T-cell (primary cell): Measurements from ENCODE around the gene CORO7. TPM values are rescaled to one million over a fixed set of nuclear protein-coding genes. Genes with fewer than 3 reads are reported as not detected.
A peak's percentile ranks its signal among the peaks of the same experiment; 100 is the strongest.
"Not testable (repeated sequence)": the region's sequence is repeated elsewhere in the genome, so short reads cannot be mapped to it uniquely, and the experiment has no call there.

Experiments
- ATAC-seq, 4 experiments: fragments of 200-7000 bp in 3 of 4; fragments of 150-1000 bp in 1 of 4; cut with Tn5 transposase; replicated peaks in 1 of 4; 1 replicate in 3 of 4; 2 replicates in 1 of 4; pipeline ENCODE4 v1.10.0; 2021; ENCODE audit warnings: moderate library complexity in 3 of 4, mild to moderate bottlenecking in 2 of 4, moderate number of reproducible peaks in 1 of 4
- CTCF ChIA-PET, 2 donors: fragments of 300-600 bp; sonication (Branson Sonifier 250); formaldehyde crosslinking; loops; one replicate each; lab custom pipeline; 2022; ENCODE audit warnings: antibody characterized with exemption in 2 of 2; lab: Charles Lee
- POLR2A ChIA-PET, 2 donors: fragments of 300-600 bp; sonication (Branson Sonifier 250); formaldehyde crosslinking; loops; one replicate each; lab custom pipeline; 2022; ENCODE audit warnings: antibody characterized with exemption in 2 of 2; lab: Charles Lee
- DNase-seq, 35 experiments: peaks; one replicate each; pipeline versions ENCODE4 v3.0.0 to v3.0.0-alpha.2; 2013 to 2023
- H3K27ac ChIP-seq: one replicate; pipeline ENCODE4 v1.5.1; 2013; ENCODE audit warnings: low read length
- H3K27me3 ChIP-seq, 2 experiments: replicated peaks in 1 of 2; 1 replicate in 1 of 2; 2 replicates in 1 of 2; pipeline versions ENCODE4 v1.6.1 to v1.7.0; 2013; ENCODE audit warnings: low read length in 1 of 2, mixed read lengths in 1 of 2; ENCODE audit not compliant: control insufficient read depth in 2 of 2, insufficient read depth in 2 of 2; ENCODE audit errors: extremely low read depth in 1 of 2
- H3K36me3 ChIP-seq, 2 donors: 1 replicate in 1 of 2; 2 replicates in 1 of 2; pipeline versions ENCODE4 v1.6.1 to v1.7.0; 2013; ENCODE audit warnings: low read length in 1 of 2; ENCODE audit not compliant: control insufficient read depth in 2 of 2, insufficient read depth in 1 of 2; ENCODE audit errors: extremely low read depth in 1 of 2
- H3K4me1 ChIP-seq, 2 experiments: 1 replicate in 1 of 2; 2 replicates in 1 of 2; pipeline versions ENCODE4 v1.6.1 to v1.7.0; 2013; ENCODE audit warnings: low read length in 2 of 2, mixed read lengths in 1 of 2; ENCODE audit not compliant: insufficient read depth in 2 of 2, control insufficient read depth in 1 of 2; ENCODE audit errors: extremely low read depth in 1 of 2
- H3K4me3 ChIP-seq, 2 donors: 1 replicate in 1 of 2; 2 replicates in 1 of 2; pipeline versions ENCODE4 v1.5.1 to v1.7.0; 2013; ENCODE audit warnings: mild to moderate bottlenecking in 2 of 2, low read length in 1 of 2, moderate library complexity in 1 of 2; ENCODE audit not compliant: control insufficient read depth in 1 of 2; ENCODE audit errors: extremely low read depth in 1 of 2
- H3K9me3 ChIP-seq: 2 replicates; pipeline ENCODE4 v1.7.0; 2013
- H3K27ac Mint-ChIP-seq, 2 donors: one replicate each; pipeline ENCODE4 v1.8.0; 2020 to 2021; ENCODE audit warnings: mild to moderate bottlenecking in 2 of 2, mixed read lengths in 2 of 2
- H3K27me3 Mint-ChIP-seq, 2 donors: one replicate each; pipeline ENCODE4 v1.8.0; 2021 to 2022; ENCODE audit warnings: mixed read lengths in 2 of 2
- H3K36me3 Mint-ChIP-seq: one replicate; pipeline ENCODE4 v1.8.0; 2021; ENCODE audit warnings: mixed read lengths
- H3K4me1 Mint-ChIP-seq, 3 donors: one replicate each; pipeline ENCODE4 v1.8.0; 2020 to 2022; ENCODE audit warnings: mixed read lengths in 3 of 3, mild to moderate bottlenecking in 1 of 3
- H3K4me3 Mint-ChIP-seq, 3 donors: one replicate each; pipeline ENCODE4 v1.8.0; 2020 to 2022; ENCODE audit warnings: mild to moderate bottlenecking in 3 of 3, mixed read lengths in 3 of 3, moderate library complexity in 3 of 3
- H3K9me3 Mint-ChIP-seq, 3 donors: one replicate each; pipeline ENCODE4 v1.8.0; 2020 to 2022; ENCODE audit warnings: mixed read lengths in 3 of 3
- WGBS: methylation state at CpG from one replicate; pipeline ENCODE4 v1.1.5; 2013; ENCODE audit warnings: missing lambda C conversion rate; ENCODE audit not compliant: insufficient coverage; 5-methylcytosine and 5-hydroxymethylcytosine counted together
- total RNA-seq, 35 experiments: library from RNA in 6 of 35; stranded (reverse) in 6 of 35; fragments of 120-200 nt in 1 of 35; gene quantifications; one replicate each; pipeline versions ENCODE4 v1.2.1 to v1.2.4 and lab custom pipeline; 2013 to 2026

CORO7 gene
- total RNA-seq, 5 donors from 2014 or later (not counting 1 experiment from before 2014, with no cell fraction given), result 213 to 675 (median 230) TPM

DNA sequence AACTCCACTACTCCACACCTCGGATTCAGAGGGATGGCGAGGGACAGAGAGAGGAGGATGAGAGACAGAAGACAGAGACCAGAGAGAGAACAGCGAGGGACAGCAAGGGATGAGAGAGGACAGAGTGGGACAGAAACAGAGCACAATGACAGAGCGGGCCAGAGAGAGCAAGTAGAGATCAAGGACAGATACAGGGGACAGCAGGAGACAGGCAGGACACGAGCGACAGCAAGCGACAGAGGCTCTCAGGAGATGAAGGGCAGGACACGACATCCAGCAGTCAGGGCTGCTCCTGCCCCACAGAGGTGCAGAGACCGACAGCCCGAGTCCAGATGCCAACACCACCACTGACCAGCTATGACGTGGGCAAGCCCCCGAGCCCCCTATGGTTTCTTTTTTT lies 14.9 kb downstream of the CORO7 start:
- peak overlapping the region in 1 of 2 donors; percentile 66 for H3K27ac Mint-ChIP-seq
- 97% methylated on average over 10 of the region's 12 CpGs for WGBS
- Histone ChIP-seq H3K4me3 (no peak overlapping the region), H3K4me1 (peaks cover 0 to 19% of the 10 kb centered on the region in 2 experiments), H3K9me3 (no peaks in the 10 kb centered on the region), H3K27ac (no peak overlapping the region), H3K36me3 (peaks cover 17 to 75% of the 10 kb centered on the region in 2 donors), H3K27me3 (no peaks in the 10 kb centered on the region)
- peak in 1 of 35 experiments; percentile 9 for DNase-seq
- ChIA-PET CTCF (interaction anchor here (0.6 to 1.1 kb wide), 3 partner anchors 15 to 118 kb away, joined by 3 to 6 read pairs (median 5); partner anchors contain the start of gene CORO7 (in 1 of the 2)), POLR2A (interaction anchor here (0.5 to 1.3 kb wide), 8 partner anchors 8 to 618 kb away, joined by 3 to 13 read pairs (median 4); no protein-coding TSS in a partner anchor)
- H3K9me3 Mint-ChIP-seq, result no peaks in the 10 kb centered on the region
- H3K4me1 Mint-ChIP-seq, result peaks cover 9 to 28% (median 23%) of the 10 kb centered on the region in 3 donors
- ATAC-seq, result no peak
- peak overlapping the region in 1 of 3 donors; percentile 12 for H3K4me3 Mint-ChIP-seq
- no peaks in the 10 kb centered on the region for H3K27me3 Mint-ChIP-seq
- peaks cover 24% of the 10 kb centered on the region for H3K36me3 Mint-ChIP-seq

DNA sequence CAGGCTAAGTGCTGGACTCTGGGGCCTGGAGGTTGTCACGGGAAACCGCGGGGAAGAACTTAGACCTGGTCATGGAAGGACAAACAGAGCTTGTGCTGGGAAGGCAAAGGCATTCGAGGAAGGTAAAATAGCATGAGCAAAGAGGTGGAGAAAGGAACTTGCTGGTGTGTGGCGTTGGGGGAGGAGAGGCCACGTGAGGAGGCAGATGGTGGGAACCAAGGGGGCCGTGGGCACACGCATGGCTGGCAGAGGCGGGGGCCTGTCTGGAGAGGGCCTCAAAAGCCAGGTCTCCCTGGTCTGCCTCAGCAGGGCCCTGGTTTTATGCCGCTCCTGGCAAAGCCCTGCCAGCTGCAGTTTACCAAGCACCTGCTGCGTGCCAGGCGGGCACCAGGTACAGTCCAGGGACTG lies 15.3 kb downstream of the CORO7 start:
- ChIA-PET POLR2A (interaction anchor here (0.5 to 0.7 kb wide), 4 partner anchors 8 to 162 kb away, joined by 3 to 4 read pairs (median 4); no protein-coding TSS in a partner anchor), CTCF (interaction anchor here in 1 of 2 donors (1.1 kb wide), 1 partner anchor 16 kb away, joined by 6 read pairs; the partner anchor contains the start of gene CORO7)
- H3K36me3 ChIP-seq, result peaks cover 13 to 75% of the 10 kb centered on the region in 2 donors
- no peaks in the 10 kb centered on the region for H3K9me3 Mint-ChIP-seq
- H3K4me3 ChIP-seq, result no peak overlapping the region
- H3K4me1 ChIP-seq, result peaks cover 0 to 19% of the 10 kb centered on the region in 2 experiments
- H3K27me3 ChIP-seq, result no peaks in the 10 kb centered on the region
- 98% methylated on average over 5 of the region's 12 CpGs for WGBS
- no peak for ATAC-seq
- H3K4me1 Mint-ChIP-seq, result peaks cover 11 to 28% (median 23%) of the 10 kb centered on the region in 3 donors
- H3K4me3 Mint-ChIP-seq, result peak overlapping the region in 1 of 3 donors; percentile 12
- H3K9me3 ChIP-seq, result no peaks in the 10 kb centered on the region
- H3K27ac Mint-ChIP-seq, result peak overlapping the region in 1 of 2 donors; percentile 66
- peak in 1 of 35 experiments; percentile 4 for DNase-seq
- H3K27me3 Mint-ChIP-seq, result no peaks in the 10 kb centered on the region
- H3K27ac ChIP-seq, result no peak overlapping the region
- H3K36me3 Mint-ChIP-seq, result peaks cover 28% of the 10 kb centered on the region

DNA sequence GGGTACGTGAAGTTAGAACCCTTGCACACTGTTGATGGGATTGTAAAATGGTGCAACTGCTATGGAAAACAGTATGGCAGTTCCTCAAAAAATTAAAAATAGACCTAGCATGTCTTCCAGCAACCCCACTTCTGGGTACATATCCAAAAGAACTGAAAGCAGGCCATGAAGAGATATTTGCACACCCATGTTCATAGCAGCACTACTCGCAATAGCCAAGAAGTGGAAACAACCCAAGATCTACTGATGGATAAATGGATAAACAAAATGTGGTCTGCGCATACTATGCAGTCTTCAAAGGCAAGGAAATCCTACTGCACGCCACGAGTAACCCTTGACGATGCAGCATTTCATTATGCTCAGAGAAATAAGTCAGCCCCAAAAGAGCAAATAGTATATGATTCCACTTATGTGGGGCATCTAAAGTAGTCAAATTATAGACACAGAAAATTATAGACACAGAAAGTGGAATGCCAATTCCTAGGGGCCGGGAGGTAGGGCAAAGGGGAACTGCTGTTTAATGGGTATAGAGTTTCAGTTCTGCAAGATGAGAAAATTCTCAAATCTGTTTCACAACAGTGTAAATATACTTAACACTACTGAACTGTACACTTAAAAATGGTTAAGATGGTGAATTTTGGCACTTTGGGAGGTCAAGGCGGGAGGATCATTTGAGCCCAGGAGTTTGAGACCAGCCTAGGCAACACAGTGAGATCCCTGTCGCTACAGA lies 17.2 kb downstream of the CORO7 start:
- H3K4me3 ChIP-seq, result no peak overlapping the region
- Mint-ChIP-seq H3K9me3 (no peaks in the 10 kb centered on the region), H3K4me1 (peaks cover 10 to 20% (median 19%) of the 10 kb centered on the region in 3 donors), H3K4me3 (peak overlapping the region in 1 of 3 donors; percentile 29), H3K36me3 (peaks cover 26% of the 10 kb centered on the region), H3K27me3 (no peaks in the 10 kb centered on the region), H3K27ac (no peak overlapping the region)
- 96% methylated on average over 3 of the region's 9 CpGs for WGBS
- ChIA-PET CTCF (interaction anchor here in 1 of 2 donors (0.8 to 1.0 kb wide), 2 partner anchors 145 to 174 kb away, joined by 3 read pairs; no protein-coding TSS in a partner anchor), POLR2A (interaction anchor here (0.6 to 1.0 kb wide), 3 partner anchors 8 to 16 kb away, joined by 5 to 11 read pairs (median 6); no protein-coding TSS in a partner anchor)
- peaks cover 0 to 18% of the 10 kb centered on the region in 2 experiments for H3K4me1 ChIP-seq
- H3K36me3 ChIP-seq, result peaks cover 11 to 71% of the 10 kb centered on the region in 2 donors
- no peaks in the 10 kb centered on the region for H3K27me3 ChIP-seq
- no peaks in the 10 kb centered on the region for H3K9me3 ChIP-seq
- no peak overlapping the region for H3K27ac ChIP-seq
- ATAC-seq, result no peak
- no peak for DNase-seq

DNA sequence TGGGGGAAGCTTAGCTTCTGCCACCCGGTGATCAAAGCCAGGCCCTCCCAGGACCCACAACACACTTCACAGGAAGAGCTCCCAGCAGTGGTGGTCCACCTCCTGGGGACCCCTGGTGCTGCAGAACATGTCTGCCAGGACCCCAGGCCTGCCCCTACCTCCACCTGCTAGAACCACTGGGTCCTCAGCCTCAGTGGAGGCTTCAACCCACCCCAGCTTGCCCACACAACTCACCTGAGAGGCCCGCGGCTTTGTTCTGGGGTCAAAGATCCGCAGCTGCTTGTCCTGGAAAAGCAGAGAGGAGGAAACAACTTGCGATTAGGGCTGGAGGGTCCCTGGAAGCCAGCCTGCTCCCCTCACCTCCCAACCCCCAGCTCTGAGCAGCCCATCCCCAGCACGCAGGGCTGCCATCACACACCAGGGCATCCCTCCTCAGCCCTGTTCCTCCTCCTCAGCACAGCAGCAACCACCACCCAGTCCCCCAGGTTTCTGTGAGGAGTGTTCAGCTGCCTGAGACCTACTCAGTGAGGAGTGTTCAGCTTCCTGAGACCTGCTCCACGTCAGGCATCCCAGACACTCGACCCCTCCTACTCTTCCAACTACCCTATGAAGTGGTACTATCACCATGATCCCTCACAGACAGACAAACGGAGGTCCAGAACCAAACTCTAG lies 21.2 kb downstream of the CORO7 start:
- no peak overlapping the region for H3K27ac ChIP-seq
- H3K27ac Mint-ChIP-seq, result peak overlapping the region; percentile 16 to 78
- H3K36me3 ChIP-seq, result peaks cover 5 to 72% of the 10 kb centered on the region in 2 donors
- ChIA-PET POLR2A (interaction anchor here (0.6 to 1.4 kb wide), 3 partner anchors 9 to 150 kb away, joined by 3 read pairs; no protein-coding TSS in a partner anchor), CTCF (interaction anchor here in 1 of 2 donors (0.6 kb wide), 1 partner anchor 221 kb away, joined by 3 read pairs; no protein-coding TSS in a partner anchor)
- WGBS, result 90% methylated on average over 9 of the region's 9 CpGs
- peaks cover 5 to 10% (median 7%) of the 10 kb centered on the region in 3 donors for H3K4me1 Mint-ChIP-seq
- H3K36me3 Mint-ChIP-seq, result peaks cover 21% of the 10 kb centered on the region
- H3K27me3 Mint-ChIP-seq, result no peaks in the 10 kb centered on the region
- H3K9me3 ChIP-seq, result no peaks in the 10 kb centered on the region
- H3K4me1 ChIP-seq, result peaks cover 0 to 20% of the 10 kb centered on the region in 2 experiments
- peak overlapping the region in 1 of 3 donors; percentile 3 for H3K4me3 Mint-ChIP-seq
- no peaks in the 10 kb centered on the region for H3K9me3 Mint-ChIP-seq
- no peak overlapping the region for H3K4me3 ChIP-seq
- ATAC-seq, result peak in 1 of 4 experiments; percentile 4
- no peak for DNase-seq
- H3K27me3 ChIP-seq, result no peaks in the 10 kb centered on the region

DNA sequence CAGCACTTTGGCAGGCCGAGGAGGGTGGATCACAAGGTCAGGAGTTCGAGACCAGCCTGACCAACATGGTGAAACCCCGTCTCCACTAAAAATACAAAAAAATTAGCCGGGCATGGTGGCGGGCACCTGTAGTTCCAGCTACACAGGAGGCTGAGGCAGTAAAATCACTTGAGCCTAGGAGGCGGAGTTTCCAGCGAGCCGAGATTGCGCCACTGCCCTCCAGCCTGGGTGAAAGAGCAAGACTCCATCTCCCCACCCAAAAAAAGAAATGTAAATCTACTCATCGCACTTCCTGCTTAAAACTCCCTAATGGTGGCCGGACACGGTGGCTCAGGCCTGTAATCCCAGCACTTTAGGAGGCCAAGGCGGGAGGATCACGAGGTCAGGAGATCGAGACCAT lies 22.5 kb downstream of the CORO7 start:
- peaks cover 5 to 76% of the 10 kb centered on the region in 2 donors for H3K36me3 ChIP-seq
- H3K36me3 Mint-ChIP-seq, result peaks cover 19% of the 10 kb centered on the region
- H3K27me3 ChIP-seq, DNase-seq, H3K27ac ChIP-seq, H3K27ac Mint-ChIP-seq, POLR2A ChIA-PET, H3K4me3 ChIP-seq, H3K9me3 ChIP-seq, H3K4me1 Mint-ChIP-seq, H3K27me3 Mint-ChIP-seq, ATAC-seq, CTCF ChIA-PET, H3K9me3 Mint-ChIP-seq, H3K4me3 Mint-ChIP-seq: not testable (repeated sequence)
- H3K4me1 ChIP-seq, result peaks cover 0 to 20% of the 10 kb centered on the region in 2 experiments
- 96% methylated on average over 10 of the region's 15 CpGs for WGBS

DNA sequence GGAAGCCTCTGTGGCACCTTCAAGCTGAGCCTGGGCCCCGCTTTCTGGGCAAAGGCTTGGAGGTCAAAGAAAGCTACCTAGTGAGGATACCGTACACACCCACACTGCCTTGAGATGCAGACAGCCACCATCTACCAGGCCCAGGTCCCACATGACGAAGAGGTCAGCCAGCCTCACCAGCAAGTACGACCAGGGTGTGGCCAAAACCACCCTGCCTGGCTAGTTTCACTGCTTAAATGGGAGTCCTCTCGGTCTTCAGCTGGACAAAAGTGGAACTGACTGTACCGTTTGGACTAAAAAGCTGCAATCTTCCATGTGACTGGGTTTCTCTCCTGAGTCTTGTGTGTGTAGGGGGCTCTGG lies 23.2 kb downstream of the CORO7 start:
- no peak for ATAC-seq
- ChIA-PET POLR2A (interaction anchor here in 1 of 2 donors (0.6 kb wide), 1 partner anchor 8 kb away, joined by 3 read pairs; no protein-coding TSS in a partner anchor), CTCF (no interaction called here)
- H3K36me3 Mint-ChIP-seq, result peaks cover 19% of the 10 kb centered on the region
- H3K27me3 ChIP-seq, result no peaks in the 10 kb centered on the region
- peaks cover 0 to 20% of the 10 kb centered on the region in 2 experiments for H3K4me1 ChIP-seq
- 96% methylated on average over 6 of the region's 6 CpGs for WGBS
- peaks cover 0 to 4% (median 2%) of the 10 kb centered on the region in 3 donors for H3K4me1 Mint-ChIP-seq
- H3K4me3 ChIP-seq, result no peak overlapping the region
- no peaks in the 10 kb centered on the region for H3K9me3 Mint-ChIP-seq
- H3K36me3 ChIP-seq, result peaks cover 5 to 80% of the 10 kb centered on the region in 2 donors
- H3K27ac ChIP-seq, result no peak overlapping the region
- no peak overlapping the region for H3K27ac Mint-ChIP-seq
- no peak for DNase-seq
- no peaks in the 10 kb centered on the region for H3K9me3 ChIP-seq
- H3K27me3 Mint-ChIP-seq, result no peaks in the 10 kb centered on the region
- H3K4me3 Mint-ChIP-seq, result no peak overlapping the region
